ENCODE results near the gene KDM4B.

DNA sequence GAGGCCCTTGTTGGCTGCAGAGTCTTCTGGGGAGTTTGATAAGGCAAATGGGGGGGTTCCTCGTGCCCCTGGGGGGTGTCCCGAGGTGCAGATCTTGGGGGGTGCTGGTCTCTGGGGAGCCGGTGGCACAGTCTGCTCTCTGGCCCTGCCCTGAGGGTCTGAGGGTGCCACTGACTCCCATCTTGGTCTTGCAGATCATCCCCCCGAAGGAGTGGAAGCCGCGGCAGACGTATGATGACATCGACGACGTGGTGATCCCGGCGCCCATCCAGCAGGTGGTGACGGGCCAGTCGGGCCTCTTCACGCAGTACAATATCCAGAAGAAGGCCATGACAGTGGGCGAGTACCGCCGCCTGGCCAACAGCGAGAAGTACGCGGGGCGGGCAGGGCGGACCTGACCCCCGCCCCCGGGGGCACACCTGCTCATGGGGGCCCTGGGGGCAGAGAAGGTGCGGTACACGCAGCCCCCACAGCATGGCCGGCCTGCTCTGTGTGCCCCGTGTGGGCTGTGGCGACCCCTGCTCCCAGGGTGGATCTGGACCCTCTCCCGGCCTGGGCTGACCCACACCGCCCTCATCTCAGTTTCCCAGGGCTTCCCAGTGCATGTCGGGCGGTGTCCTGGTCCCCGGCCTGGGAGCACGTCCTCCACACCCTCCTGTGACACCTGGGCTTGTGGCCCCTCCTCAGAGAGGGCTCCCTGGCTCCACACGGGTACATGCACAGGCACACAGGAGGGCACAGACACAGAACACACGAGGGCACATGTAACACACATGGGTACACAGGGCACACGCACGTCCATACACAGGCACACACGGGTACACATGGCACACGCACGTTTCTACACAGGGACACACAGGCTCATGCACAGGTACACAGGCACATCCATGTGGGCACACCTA, 71.0 kb downstream of the KDM4B start:
- no peak for TF ChIP-seq POLR2AphosphoS5 (IDR thresholded peaks at IDR 0.05; ENCODE audit: low read depth, low read length)
- no peak for TF ChIP-seq POLR2A (IDR thresholded peaks at IDR 0.05; ENCODE audit: low read depth, low read length)
- TF ChIP-seq TAF1 (IDR thresholded peaks at IDR 0.05; ENCODE audit: borderline replicate concordance, low read depth, low read length): no peak

All from GM12892 (cell line).